Smooth muscle cell (in vitro differentiated cells): ENCODE data around the gene ADGRV1. TPM values are rescaled to one million over a fixed set of nuclear protein-coding genes. Genes with fewer than 3 reads are reported as not detected.

Experiments
- DNase-seq: peaks from one replicate; lab custom pipeline; 2025; ENCODE audit not compliant: unreplicated experiment; lab: John Stamatoyannopoulos, UW
- H2AFZ ChIP-seq: fragments of 200-600 bp; sonication (generic); 2 replicates; pipeline ENCODE4 v1.6.0; 2016; ENCODE audit warnings: antibody characterized with exemption, low read depth, mild to moderate bottlenecking
- H3F3A ChIP-seq: fragments of 200-600 bp; sonication (generic); 2 replicates; pipeline ENCODE4 v1.6.0; 2017; ENCODE audit warnings: antibody characterized with exemption, low read depth
- H3K27ac ChIP-seq: fragments of 200-600 bp; sonication (generic); 2 replicates; pipeline ENCODE4 v1.5.1; 2016; ENCODE audit warnings: low read depth, mild to moderate bottlenecking
- H3K27me3 ChIP-seq: fragments of 200-600 bp; sonication (generic); 2 replicates; pipeline ENCODE4 v1.6.1; 2016; ENCODE audit warnings: low read depth, mild to moderate bottlenecking
- H3K36me3 ChIP-seq: fragments of 200-600 bp; sonication (generic); 2 replicates; pipeline ENCODE4 v1.5.1; 2016; ENCODE audit warnings: low read depth
- H3K4me1 ChIP-seq: fragments of 200-600 bp; sonication (generic); 2 replicates; pipeline ENCODE4 v1.5.1; 2016; ENCODE audit warnings: low read depth
- H3K4me2 ChIP-seq: fragments of 200-600 bp; sonication (generic); 2 replicates; pipeline ENCODE4 v1.6.0; 2016; ENCODE audit warnings: mild to moderate bottlenecking
- H3K4me3 ChIP-seq: fragments of 200-600 bp; sonication (generic); 2 replicates; pipeline ENCODE4 v1.5.1; 2016; ENCODE audit warnings: mild to moderate bottlenecking
- H3K79me2 ChIP-seq: fragments of 200-600 bp; sonication (generic); 2 replicates; pipeline ENCODE4 v1.6.0; 2016; ENCODE audit warnings: low read depth, mild to moderate bottlenecking
- H3K9ac ChIP-seq: fragments of 200-600 bp; sonication (generic); 2 replicates; pipeline ENCODE4 v1.6.0; 2016; ENCODE audit warnings: low read depth
- H3K9me3 ChIP-seq: fragments of 200-600 bp; sonication (generic); replicated peaks from 2 replicates; pipeline ENCODE4 v1.5.1; 2016; ENCODE audit warnings: low read depth
- H4K20me1 ChIP-seq: fragments of 200-600 bp; sonication (generic); 2 replicates; pipeline ENCODE4 v1.6.0; 2016; ENCODE audit warnings: low read depth
- CTCF ChIP-seq: fragments of 200-600 bp; sonication (generic); IDR thresholded peaks from 2 replicates; pipeline ENCODE4 v1.5.1; 2017; ENCODE audit warnings: borderline replicate concordance, mild to moderate bottlenecking, antibody characterized with exemption; ENCODE audit not compliant: insufficient read depth, poor library complexity, severe bottlenecking
- WGBS: methylation state at CpG from one replicate; pipeline ENCODE4 v1.1.7; 2016; ENCODE audit warnings: low lambda C conversion rate; 5-methylcytosine and 5-hydroxymethylcytosine counted together
- polyA plus RNA-seq: library from polyadenylated mRNA; unstranded; fragments of >200 nt; fragmentation: Nextera tagmentation; extraction: Ambion mirVana; gene quantifications from 2 replicates; pipeline ENCODE4 v1.2.1, GENCODE V29; 2016
- total RNA-seq: library from RNA; depleted of rRNA; stranded (reverse); fragments of >200 nt; gene quantifications from 2 replicates; pipeline ENCODE4 v1.2.3, GENCODE V29; 2014

Gene ADGRV1
- total and polyA plus RNA-seq, 2 experiments from 2014 or later = 16.8 to 17.7 TPM

GRCh38 chr5:91178461-91178860, 619.9 kb downstream of the ADGRV1 start:
- Histone ChIP-seq H3K79me2 (no peaks in the 10 kb centered on the region), H3K27me3 (no peaks in the 10 kb centered on the region), H3F3A (peaks cover 3% of the 10 kb centered on the region), H3K27ac (no peak overlapping the region), H2AFZ (peak overlapping the region; percentile 13), H3K4me3 (no peak overlapping the region), H3K4me1 (peaks cover 21% of the 10 kb centered on the region), H3K9me3 (no peaks in the 10 kb centered on the region), H4K20me1 (no peaks in the 10 kb centered on the region), H3K4me2 (peak overlapping the region; percentile 65), H3K36me3 (no peaks in the 10 kb centered on the region), H3K9ac (no peak overlapping the region)
- no peak for DNase-seq
- 61% methylated on average over 2 of the region's 2 CpGs for WGBS
- TF ChIP-seq CTCF = no peak

- Histone ChIP-seq H3K36me3 (no peaks in the 10 kb centered on the region), H2AFZ (peak overlapping the region; percentile 13), H3K4me1 (peaks cover 21% of the 10 kb centered on the region), H3K79me2 (no peaks in the 10 kb centered on the region), H3K27me3 (no peaks in the 10 kb centered on the region), H3F3A (peaks cover 3% of the 10 kb centered on the region), H4K20me1 (no peaks in the 10 kb centered on the region), H3K9ac (no peak overlapping the region), H3K9me3 (no peaks in the 10 kb centered on the region), H3K27ac (no peak overlapping the region), H3K4me2 (peak overlapping the region; percentile 65), H3K4me3 (no peak overlapping the region)
- 73% methylated on average over 1 of the region's 1 CpG for WGBS
- no peak for DNase-seq
- TF ChIP-seq CTCF = no peak
These were observed 620.4 kb downstream of the ADGRV1 start for GRCh38 chr5:91179018-91179417.

- Histone ChIP-seq H3K4me2 (no peak overlapping the region), H3K27me3 (no peaks in the 10 kb centered on the region), H3K9me3 (no peaks in the 10 kb centered on the region), H3K27ac (no peak overlapping the region), H3K36me3 (no peaks in the 10 kb centered on the region), H2AFZ (no peak overlapping the region), H3K4me1 (peaks cover 20% of the 10 kb centered on the region), H4K20me1 (no peaks in the 10 kb centered on the region), H3K9ac (no peak overlapping the region), H3F3A (peaks cover 3% of the 10 kb centered on the region), H3K79me2 (no peaks in the 10 kb centered on the region), H3K4me3 (no peak overlapping the region)
- WGBS = over 99% methylated on average over 5 of the region's 5 CpGs
- TF ChIP-seq CTCF = no peak
- no peak for DNase-seq
These were observed 621.9 kb downstream of the ADGRV1 start for GRCh38 chr5:91180506-91180905.

- no peaks in the 10 kb centered on the region for H3K9me3 ChIP-seq
- no peak for TF ChIP-seq CTCF
- WGBS = 66% methylated on average over 4 of the region's 4 CpGs
- no peaks in the 10 kb centered on the region for H4K20me1 ChIP-seq
- no peak overlapping the region for H3K9ac ChIP-seq
- peaks cover 8% of the 10 kb centered on the region for H3K4me1 ChIP-seq
- no peaks in the 10 kb centered on the region for H3K36me3 ChIP-seq
- no peak overlapping the region for H3K4me3 ChIP-seq
- DNase-seq = no peak
- H3F3A ChIP-seq = no peaks in the 10 kb centered on the region
- H3K79me2 ChIP-seq = no peaks in the 10 kb centered on the region
- H3K27me3 ChIP-seq = no peaks in the 10 kb centered on the region
- H3K4me2 ChIP-seq = no peak overlapping the region
- peak overlapping the region; percentile 20 for H2AFZ ChIP-seq
- no peak overlapping the region for H3K27ac ChIP-seq
These were observed 624.2 kb downstream of the ADGRV1 start for GRCh38 chr5:91182763-91183162.
